ENCODE data around the gene HIP1R. TPM values are rescaled to one million over a fixed set of nuclear protein-coding genes. Genes with fewer than 3 reads are reported as not detected.

The HIP1R gene
- total RNA-seq, 4 donors from 2014 or later: 208 to 265 (median 238) TPM

DNA sequence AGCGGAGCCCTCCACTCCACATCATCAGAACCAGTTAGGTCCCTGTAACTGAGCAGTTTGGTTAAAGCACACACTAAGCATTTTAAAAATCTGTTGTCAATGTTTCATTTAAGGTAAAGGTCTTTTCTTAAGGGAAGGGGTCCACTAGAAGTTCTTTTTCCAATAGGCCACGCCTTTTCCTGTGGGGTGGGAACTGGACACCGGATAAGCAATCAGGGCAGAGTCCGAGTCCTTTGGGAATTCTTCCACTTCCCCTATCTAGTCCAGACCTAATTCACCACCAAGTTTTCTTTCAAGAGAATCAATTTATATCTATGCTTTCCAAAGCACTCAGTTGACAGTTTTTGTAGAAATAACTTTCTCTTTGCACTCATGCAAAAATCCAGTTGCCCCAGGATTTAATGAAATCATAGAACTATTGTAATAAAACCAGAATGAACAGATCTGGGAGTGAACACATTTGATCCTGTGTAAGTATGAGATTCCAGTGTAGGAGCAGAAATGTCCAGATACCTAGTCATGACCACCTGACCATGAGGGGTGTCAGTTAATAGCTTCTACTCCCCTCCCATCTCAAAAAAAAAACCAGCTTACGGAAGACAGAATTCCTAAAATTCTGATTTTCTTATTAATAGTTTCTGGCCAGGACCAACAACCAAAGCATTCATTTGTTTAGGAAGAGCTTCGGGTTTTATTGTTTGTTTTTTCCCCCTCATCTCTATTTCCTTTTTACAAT lies 49.0 kb downstream of the HIP1R start:
- H3K27ac ChIP-seq: peak overlapping the region in 2 of 4 donors; percentile 2 to 48
- no peaks in the 10 kb centered on the region for H3K9me3 ChIP-seq
- no peaks in the 10 kb centered on the region for H3K27me3 ChIP-seq
- H3K36me3 ChIP-seq: no peaks in the 10 kb centered on the region
- H3K4me1 ChIP-seq: peaks cover 0 to 78% (median 26%) of the 10 kb centered on the region in 4 donors
- TF ChIP-seq, protein P1, sequence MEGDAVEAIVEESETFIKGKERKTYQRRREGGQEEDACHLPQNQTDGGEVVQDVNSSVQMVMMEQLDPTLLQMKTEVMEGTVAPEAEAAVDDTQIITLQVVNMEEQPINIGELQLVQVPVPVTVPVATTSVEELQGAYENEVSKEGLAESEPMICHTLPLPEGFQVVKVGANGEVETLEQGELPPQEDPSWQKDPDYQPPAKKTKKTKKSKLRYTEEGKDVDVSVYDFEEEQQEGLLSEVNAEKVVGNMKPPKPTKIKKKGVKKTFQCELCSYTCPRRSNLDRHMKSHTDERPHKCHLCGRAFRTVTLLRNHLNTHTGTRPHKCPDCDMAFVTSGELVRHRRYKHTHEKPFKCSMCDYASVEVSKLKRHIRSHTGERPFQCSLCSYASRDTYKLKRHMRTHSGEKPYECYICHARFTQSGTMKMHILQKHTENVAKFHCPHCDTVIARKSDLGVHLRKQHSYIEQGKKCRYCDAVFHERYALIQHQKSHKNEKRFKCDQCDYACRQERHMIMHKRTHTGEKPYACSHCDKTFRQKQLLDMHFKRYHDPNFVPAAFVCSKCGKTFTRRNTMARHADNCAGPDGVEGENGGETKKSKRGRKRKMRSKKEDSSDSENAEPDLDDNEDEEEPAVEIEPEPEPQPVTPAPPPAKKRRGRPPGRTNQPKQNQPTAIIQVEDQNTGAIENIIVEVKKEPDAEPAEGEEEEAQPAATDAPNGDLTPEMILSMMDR (IDR thresholded peaks at IDR 0.05): no peak
- DNase-seq: no peak
- no peak overlapping the region for H3K4me3 ChIP-seq

DNA sequence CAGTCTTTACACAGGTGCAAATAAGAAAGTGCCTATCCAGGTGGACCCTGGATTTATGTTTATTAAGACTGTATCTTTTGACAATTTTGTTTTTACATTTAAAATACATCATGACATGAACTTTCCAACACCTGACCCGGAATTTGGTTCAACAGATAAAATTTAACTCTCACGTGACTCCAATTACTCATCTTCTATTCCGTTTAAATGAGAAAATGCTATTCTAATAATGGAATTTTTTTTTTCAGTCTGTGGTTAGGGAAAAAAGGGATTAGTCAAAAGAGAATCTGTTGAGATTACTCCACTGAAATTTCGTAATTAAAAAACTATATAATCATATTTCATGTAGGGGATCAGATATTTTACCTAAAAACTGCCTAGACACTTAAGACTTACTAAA lies 49.6 kb downstream of the HIP1R start:
- no peaks in the 10 kb centered on the region for H3K27me3 ChIP-seq
- H3K27ac ChIP-seq: no peak overlapping the region
- no peaks in the 10 kb centered on the region for H3K9me3 ChIP-seq
- DNase-seq: no peak
- no peak overlapping the region for H3K4me3 ChIP-seq
- no peaks in the 10 kb centered on the region for H3K36me3 ChIP-seq
- peaks cover 0 to 78% (median 30%) of the 10 kb centered on the region in 4 donors for H3K4me1 ChIP-seq
- no peak for TF ChIP-seq POLR2A (IDR thresholded peaks at IDR 0.05)
- TF ChIP-seq, protein P1 (IDR thresholded peaks at IDR 0.05): no peak

DNA sequence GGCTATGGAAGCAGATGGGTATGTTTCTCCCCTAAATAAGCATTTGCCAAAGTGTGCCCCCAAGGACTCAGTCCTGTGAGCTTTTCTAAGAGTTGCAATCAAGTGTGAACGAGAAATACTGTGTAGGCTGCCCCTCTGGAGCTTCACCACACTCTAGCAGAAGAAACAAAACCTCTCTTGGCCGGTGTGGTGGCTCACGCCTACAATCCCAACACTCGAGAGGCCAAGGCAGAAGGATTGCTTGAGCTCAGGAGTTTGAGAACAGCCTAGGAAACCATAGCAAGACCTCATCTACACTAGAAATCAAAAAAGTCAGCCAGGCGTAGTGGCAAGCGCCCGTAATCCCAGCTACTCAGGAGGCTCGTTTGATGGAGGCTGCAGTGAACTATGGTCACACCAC lies 50.9 kb downstream of the HIP1R start:
- no peak for TF ChIP-seq POLR2A (IDR thresholded peaks at IDR 0.05)
- TF ChIP-seq, protein P1 (IDR thresholded peaks at IDR 0.05): no peak
- no peaks in the 10 kb centered on the region for H3K9me3 ChIP-seq
- H3K27me3 ChIP-seq: no peaks in the 10 kb centered on the region
- DNase-seq: no peak
- peaks cover 0 to 80% (median 30%) of the 10 kb centered on the region in 4 donors for H3K4me1 ChIP-seq
- no peaks in the 10 kb centered on the region for H3K36me3 ChIP-seq
- peak overlapping the region in 3 of 4 donors; percentile 1 to 94 (median 88) for H3K27ac ChIP-seq
- no peak overlapping the region for H3K4me3 ChIP-seq

DNA sequence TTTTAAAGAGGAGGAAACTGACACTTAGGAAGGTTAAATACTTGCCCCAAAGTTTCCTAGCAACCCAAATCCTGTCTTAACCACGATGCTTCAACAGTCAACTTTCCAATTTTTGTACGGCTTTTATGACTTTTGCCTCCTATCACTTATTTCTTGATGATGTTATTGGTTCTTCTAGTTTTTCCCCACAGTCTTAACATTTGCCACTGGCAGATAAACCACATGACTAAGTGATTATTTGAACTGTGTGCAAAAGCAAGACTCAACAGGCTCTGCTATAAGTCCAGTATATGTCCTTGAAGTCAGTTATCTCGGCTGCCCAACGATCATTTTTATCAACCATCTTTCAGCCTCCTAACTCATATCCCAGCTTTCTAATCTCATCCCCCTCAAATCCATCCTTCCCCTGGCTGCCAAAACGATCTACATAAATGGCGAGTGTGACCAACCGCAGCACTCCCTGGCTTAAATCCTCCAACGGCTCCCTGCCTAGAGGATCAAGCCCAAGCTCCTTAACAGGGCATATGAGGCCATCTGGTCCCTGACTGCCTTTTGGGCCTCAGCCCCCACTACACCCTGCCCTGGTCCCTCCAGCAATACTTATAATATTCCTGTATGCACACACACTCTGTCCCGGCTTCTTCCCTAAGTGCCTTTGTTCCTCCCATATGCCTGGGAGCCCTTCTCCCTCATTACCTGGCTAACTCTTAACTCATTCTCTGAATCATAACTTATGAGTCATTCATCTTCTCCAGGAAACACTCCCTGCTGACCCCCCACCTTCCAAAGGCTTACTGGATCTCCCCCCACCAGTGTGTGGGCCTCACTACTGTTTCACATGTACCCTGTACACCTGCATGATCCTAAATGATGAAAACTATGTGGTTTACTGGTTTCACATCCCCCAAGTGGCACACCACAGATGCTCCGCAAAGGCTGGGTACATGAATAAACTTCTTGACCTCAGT lies 51.9 kb downstream of the HIP1R start:
- DNase-seq: peak in 2 of 3 donors; percentile 80 to 83
- Histone ChIP-seq H3K36me3 (no peaks in the 10 kb centered on the region), H3K4me3 (peak overlapping the region in 1 of 4 donors; percentile 9), H3K4me1 (peaks cover 0 to 80% (median 30%) of the 10 kb centered on the region in 4 donors), H3K27me3 (no peaks in the 10 kb centered on the region), H3K9me3 (no peaks in the 10 kb centered on the region), H3K27ac (peak overlapping the region; percentile 74 to 94 (median 85))
- TF ChIP-seq POLR2A (IDR thresholded peaks at IDR 0.05): peak in 1 of 2 donors; percentile 32
- TF ChIP-seq, protein P1 (IDR thresholded peaks at IDR 0.05): no peak

DNA sequence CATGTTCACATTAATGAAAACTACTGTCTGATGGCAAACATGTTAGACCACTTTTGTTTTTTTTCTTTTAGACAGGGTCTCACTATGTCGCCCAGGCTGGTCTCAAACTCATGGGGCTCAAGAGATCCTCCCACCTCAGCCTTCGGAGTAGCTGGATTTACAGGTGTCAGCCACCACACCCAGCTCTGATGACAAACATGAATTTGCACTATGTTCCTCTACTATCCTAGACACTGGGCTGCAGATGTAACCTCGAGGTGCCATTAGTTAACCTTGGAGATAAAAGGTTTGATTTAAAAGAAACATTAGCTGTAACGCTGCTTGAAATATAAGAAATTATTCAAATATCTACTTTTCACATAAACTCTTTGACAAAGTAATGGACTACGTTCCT lies 52.6 kb downstream of the HIP1R start:
- Histone ChIP-seq H3K27me3 (no peaks in the 10 kb centered on the region), H3K4me1 (peaks cover 0 to 85% (median 32%) of the 10 kb centered on the region in 4 donors), H3K27ac (peak overlapping the region; percentile 74 to 94 (median 85)), H3K4me3 (peak overlapping the region; percentile 4 to 38 (median 24)), H3K9me3 (no peaks in the 10 kb centered on the region), H3K36me3 (no peaks in the 10 kb centered on the region)
- DNase-seq: peak in 1 of 3 donors; percentile 66
- TF ChIP-seq, protein P1 (IDR thresholded peaks at IDR 0.05): no peak

All from Peyer's patch (tissue), 4 donors.